ENCODE measurements around the gene NR2F1.

DNA sequence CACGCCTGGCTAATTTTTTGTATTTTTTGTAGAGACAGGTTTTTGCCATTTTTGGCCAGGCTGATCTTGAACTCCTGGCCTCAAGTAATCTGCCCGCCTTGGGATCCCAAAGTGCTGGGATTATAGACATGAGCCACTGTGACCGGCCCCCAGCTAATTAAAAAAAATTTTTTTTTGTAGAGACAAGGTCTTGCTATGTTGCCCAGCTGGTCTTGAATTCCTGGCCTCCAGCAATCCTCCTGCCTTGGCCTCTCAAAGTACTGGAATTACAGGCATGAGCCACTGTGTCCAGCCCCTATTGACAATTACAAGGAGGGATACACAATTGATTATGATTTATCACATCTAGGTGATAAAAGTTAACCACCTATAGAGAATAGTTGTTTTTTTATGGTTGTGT, 59.5 kb downstream of the NR2F1 start:
- TF ChIP-seq POLR2AphosphoS5 (IDR thresholded peaks at IDR 0.05; ENCODE audit: low read depth, low read length) (no peak), POLR2A (IDR thresholded peaks at IDR 0.05; ENCODE audit: low read depth, low read length) (no peak)

Data from GM12892 (cell line).